HL-60 (cell line): ENCODE measurements around the gene PARP15.

Experiments
- CTCF ChIP-seq: IDR thresholded peaks from one replicate; pipeline ENCODE4 v1.5.1; 2011; ENCODE audit warnings: low read length, control low read depth, inconsistent platforms; ENCODE audit not compliant: insufficient read depth
- GABPA ChIP-seq: IDR thresholded peaks from 2 replicates; pipeline ENCODE4 v1.6.1; 2012; ENCODE audit warnings: low read depth
- POLR2AphosphoS5 ChIP-seq: IDR thresholded peaks from 2 replicates; pipeline ENCODE4 v1.6.1; 2012; ENCODE audit warnings: low read depth
- REST ChIP-seq: IDR thresholded peaks from 2 replicates; pipeline ENCODE4 v1.6.1; 2012; ENCODE audit warnings: low read depth; ENCODE audit not compliant: insufficient replicate concordance

GRCh38 chr3:122612696-122613095, 35.2 kb downstream of the PARP15 start:
- no peak for TF ChIP-seq CTCF
- TF ChIP-seq POLR2AphosphoS5 = no peak
- TF ChIP-seq GABPA = no peak
- no peak for TF ChIP-seq REST
